Measurements from ENCODE around the gene SECISBP2.

- TF ChIP-seq TAF1 (IDR thresholded peaks at IDR 0.05; ENCODE audit: borderline replicate concordance, low read depth, low read length): no peak
- TF ChIP-seq POLR2AphosphoS5 (IDR thresholded peaks at IDR 0.05; ENCODE audit: low read depth, low read length): no peak
Observed at GRCh38 chr9:89381308-89381609, 63.0 kb downstream of the SECISBP2 start.
